ENCODE measurements around the gene BCOR. TPM values are rescaled to one million over a fixed set of nuclear protein-coding genes. Genes with fewer than 3 reads are reported as not detected.

BCOR gene
- total and polyA plus RNA-seq, 2 of the 8 experiments (the other 6 are each of a cell fraction or from before 2014, with no cell fraction given), result 25.0 to 50.8 TPM

DNA sequence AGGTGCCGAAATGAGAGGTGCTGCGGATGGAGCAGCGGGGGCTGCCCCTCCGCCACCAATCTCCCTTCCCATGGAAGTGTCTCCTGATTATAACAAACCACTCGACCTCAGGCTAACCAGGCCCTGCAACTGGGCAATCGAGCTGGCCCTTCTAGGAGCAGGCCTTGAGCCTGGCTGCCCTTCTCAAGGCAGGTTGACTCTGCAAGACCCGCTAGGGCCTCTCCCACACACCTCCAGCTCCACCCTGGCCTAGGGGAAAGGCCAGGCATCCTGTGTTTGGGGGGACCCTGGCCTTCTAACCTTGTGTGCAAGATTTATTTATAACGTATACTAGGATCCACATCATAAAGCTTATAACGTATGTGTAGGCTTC is 3.7 kb upstream of the BCOR start:
- no peak overlapping the region for H3K27ac ChIP-seq (ENCODE audit: low read depth, low read length)
- TF ChIP-seq NANOG (IDR thresholded peaks at IDR 0.05; ENCODE audit: insufficient read depth, low read depth, low read length, poor library complexity, severe bottlenecking), result no peak
- no peak for TF ChIP-seq ASH2L (IDR thresholded peaks at IDR 0.05; ENCODE audit: low read length)
- TF ChIP-seq KDM1A (IDR thresholded peaks at IDR 0.05; ENCODE audit: borderline replicate concordance, low read length), result no peak
- TF ChIP-seq EP300 (IDR thresholded peaks at IDR 0.05; ENCODE audit: borderline replicate concordance in 1 of 2, low read depth in 2 of 2, low read length in 2 of 2), result no peak
- TF ChIP-seq MAFK (IDR thresholded peaks at IDR 0.05; ENCODE audit: low read depth, low read length), result no peak
- no peak for TF ChIP-seq PHF8 (conservative IDR thresholded peaks at IDR 0.05; ENCODE audit: low read depth, low read length)
- TF ChIP-seq HDAC6 (IDR thresholded peaks at IDR 0.05; ENCODE audit: low read depth, low read length), result no peak
- no peak for TF ChIP-seq TAF7 (optimal IDR thresholded peaks at IDR 0.05; ENCODE audit: borderline replicate concordance, low read depth, low read length)
- no peak for TF ChIP-seq RNF2 (IDR thresholded peaks at IDR 0.05; ENCODE audit: borderline replicate concordance, low read depth, low read length, missing control alignments, poor library complexity, severe bottlenecking)
- TF ChIP-seq TAF1 (IDR thresholded peaks at IDR 0.05; ENCODE audit: low read depth, low read length), result no peak
- TF ChIP-seq, protein P1, sequence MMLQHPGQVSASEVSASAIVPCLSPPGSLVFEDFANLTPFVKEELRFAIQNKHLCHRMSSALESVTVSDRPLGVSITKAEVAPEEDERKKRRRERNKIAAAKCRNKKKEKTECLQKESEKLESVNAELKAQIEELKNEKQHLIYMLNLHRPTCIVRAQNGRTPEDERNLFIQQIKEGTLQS (IDR thresholded peaks at IDR 0.05; ENCODE audit: insufficient read depth, low read depth, low read length), result no peak
- TF ChIP-seq RXRA (IDR thresholded peaks at IDR 0.05; ENCODE audit: insufficient read depth, low read depth, low read length), result no peak

More for the DNA sequence above, 3.7 kb upstream of the BCOR start:
- peaks cover 0 to 18% of the 10 kb centered on the region in 2 experiments; a peak in 2 of 4 replicates for H3K79me2 ChIP-seq (ENCODE audit: control insufficient read depth in 1 of 2, insufficient read depth in 2 of 2, low read length in 2 of 2)
- peak overlapping the region; percentile 59 to 98 for H3K4me2 ChIP-seq (ENCODE audit: insufficient read depth in 1 of 2, low read depth in 2 of 2, low read length in 2 of 2)
- no peaks in the 10 kb centered on the region for H3K9me3 ChIP-seq (ENCODE audit: insufficient read depth in 2 of 2, low read depth in 1 of 2, low read length in 1 of 2)
- H3K4ac ChIP-seq (replicated peaks; ENCODE audit: insufficient read length, low read depth, low read length), result no peak overlapping the region
- H3K36me3 ChIP-seq (ENCODE audit: control insufficient read depth in 2 of 4, insufficient read depth in 4 of 4, low read length in 3 of 4), result no peaks in the 10 kb centered on the region
- H3K4me1 ChIP-seq (replicated peaks in 1 of 4; ENCODE audit: control insufficient read depth in 3 of 4, insufficient read depth in 4 of 4, low read length in 3 of 4), result peaks cover 6 to 36% (median 19%) of the 10 kb centered on the region in 4 experiments
- FAIRE-seq (no peak), DNase-seq (ENCODE audit: low read depth in 1 of 2, low spot score in 2 of 2) (no peak)
- peaks cover 4 to 46% (median 25%) of the 10 kb centered on the region in 4 experiments; a peak in 6 of 7 replicates for H3K27me3 ChIP-seq (replicated peaks in 1 of 4; ENCODE audit: control insufficient read depth in 3 of 4, extremely low read depth in 1 of 4, insufficient read depth in 3 of 4, low read length in 3 of 4)
- WGBS, 2 experiments (ENCODE audit: extremely low coverage in 1 of 2, insufficient coverage in 1 of 2, insufficient read length in 1 of 2, insufficient replicate concordance in 2 of 2, low coverage in 1 of 2, low lambda C conversion rate in 2 of 2, missing lambda C conversion rate in 1 of 2), result 15% methylated on average over 4 of the region's 9 CpGs; no CpG with 5 or more reads in 1 of the 2 experiments
- H4K20me1 ChIP-seq (replicated peaks in 1 of 2; ENCODE audit: control insufficient read depth in 1 of 2, insufficient read depth in 2 of 2, low read length in 2 of 2), result no peaks in the 10 kb centered on the region
- peak overlapping the region in 1 of 4 experiments; percentile 49; a peak in 2 of 8 replicates for H3K4me3 ChIP-seq (ENCODE audit: extremely low read depth in 1 of 4, insufficient read depth in 2 of 4, low read depth in 3 of 4, low read length in 4 of 4)
- no peak overlapping the region for H3K18ac ChIP-seq (ENCODE audit: extremely low read depth, low read length)
- H3K23ac ChIP-seq (ENCODE audit: insufficient read length), result no peak overlapping the region
- H3K56ac ChIP-seq (replicated peaks; ENCODE audit: insufficient read length, low read depth, low read length), result no peak overlapping the region
- H4K91ac ChIP-seq (replicated peaks; ENCODE audit: insufficient read length, low read length), result peak overlapping the region; percentile 65
- H2AK5ac ChIP-seq (ENCODE audit: low read depth, low read length), result no peak overlapping the region
- H3K9ac ChIP-seq (replicated peaks in 1 of 4; ENCODE audit: extremely low read depth in 1 of 4, low read depth in 3 of 4, low read length in 3 of 4), result no peak overlapping the region
- H2BK12ac ChIP-seq (ENCODE audit: low read depth, low read length), result peak overlapping the region; percentile 50; the same call in 1 of the 2 replicates
- H3K23me2 ChIP-seq (ENCODE audit: low read depth, low read length), result peaks cover 14% of the 10 kb centered on the region; the same call in 1 of the 2 replicates
- no peak overlapping the region for H2BK20ac ChIP-seq (ENCODE audit: low read length)
- POLR2A ChIA-PET (ENCODE audit: partially characterized antibody), result interaction anchor here (0.6 to 29.1 kb wide), 7 partner anchors 9 to 97 kb away, joined by 3 to 509 read pairs (median 10); no protein-coding TSS in a partner anchor
- CTCF ChIA-PET (ENCODE audit: partially characterized antibody), result interaction anchor here (0.8 to 2.0 kb wide), 5 partner anchors 9 to 198 kb away, joined by 3 to 5 read pairs (median 3); no protein-coding TSS in a partner anchor
- H2BK5ac ChIP-seq (ENCODE audit: low read depth, low read length), result no peak overlapping the region
- no peak overlapping the region for H2BK120ac ChIP-seq (replicated peaks; ENCODE audit: low read depth, low read length)
- no peaks in the 10 kb centered on the region for H3K79me1 ChIP-seq (ENCODE audit: low read depth, low read length)
- H3K14ac ChIP-seq (ENCODE audit: insufficient read length), result no peak overlapping the region
- H4K8ac ChIP-seq (ENCODE audit: extremely low read depth, insufficient read depth, low read length), result peak overlapping the region; percentile 71; the same call in 1 of the 2 replicates
- no peak overlapping the region for H2BK15ac ChIP-seq (ENCODE audit: low read length)
- no peak overlapping the region for H2AFZ ChIP-seq (ENCODE audit: low read length)
- no peak overlapping the region for H4K5ac ChIP-seq (ENCODE audit: insufficient read length, low read depth, low read length)

All from H1 (cell line).